ENCODE measurements around the gene MVP. TPM values are rescaled to one million over a fixed set of nuclear protein-coding genes. Genes with fewer than 3 reads are reported as not detected.

MVP gene
- total RNA-seq, 1 donor from 2014 or later, result 2.4 TPM

DNA sequence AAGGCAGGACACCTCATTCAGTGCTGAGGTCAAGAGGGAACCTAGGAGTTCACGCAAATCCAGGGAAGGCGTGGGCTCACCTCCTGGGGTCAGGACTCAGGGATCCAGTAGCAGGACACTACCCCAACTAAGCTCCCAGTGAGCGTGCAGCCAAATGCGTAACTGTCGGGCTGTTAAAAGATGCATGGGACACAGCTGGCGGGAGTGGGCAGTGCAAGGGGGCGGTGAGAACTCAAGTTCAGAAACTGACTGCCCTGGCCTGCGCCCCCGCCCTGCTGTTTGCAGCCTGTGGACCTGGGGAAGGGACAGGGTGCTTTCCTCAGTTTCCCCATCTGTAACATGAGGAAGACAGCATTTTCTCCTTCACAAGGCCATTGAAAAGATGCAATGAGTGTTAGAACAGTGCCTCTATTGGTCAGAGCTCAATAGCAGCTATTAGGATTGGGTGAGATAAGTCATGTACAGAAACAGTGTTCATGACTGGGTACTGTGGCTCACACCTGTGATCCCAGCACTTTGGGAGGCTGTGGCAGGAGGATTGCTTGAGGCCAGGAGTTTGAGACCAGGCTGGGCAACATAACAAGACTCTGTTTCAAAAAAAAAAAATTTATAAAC, 22.6 kb downstream of the MVP start:
- no peaks in the 10 kb centered on the region for H3K9me3 ChIP-seq (ENCODE audit: low read depth)
- no peak overlapping the region for H3K27ac Mint-ChIP-seq
- H3K27ac ChIP-seq, result no peak overlapping the region
- TF ChIP-seq EZH2 (IDR thresholded peaks at IDR 0.05), result no peak
- TF ChIP-seq, protein P1, sequence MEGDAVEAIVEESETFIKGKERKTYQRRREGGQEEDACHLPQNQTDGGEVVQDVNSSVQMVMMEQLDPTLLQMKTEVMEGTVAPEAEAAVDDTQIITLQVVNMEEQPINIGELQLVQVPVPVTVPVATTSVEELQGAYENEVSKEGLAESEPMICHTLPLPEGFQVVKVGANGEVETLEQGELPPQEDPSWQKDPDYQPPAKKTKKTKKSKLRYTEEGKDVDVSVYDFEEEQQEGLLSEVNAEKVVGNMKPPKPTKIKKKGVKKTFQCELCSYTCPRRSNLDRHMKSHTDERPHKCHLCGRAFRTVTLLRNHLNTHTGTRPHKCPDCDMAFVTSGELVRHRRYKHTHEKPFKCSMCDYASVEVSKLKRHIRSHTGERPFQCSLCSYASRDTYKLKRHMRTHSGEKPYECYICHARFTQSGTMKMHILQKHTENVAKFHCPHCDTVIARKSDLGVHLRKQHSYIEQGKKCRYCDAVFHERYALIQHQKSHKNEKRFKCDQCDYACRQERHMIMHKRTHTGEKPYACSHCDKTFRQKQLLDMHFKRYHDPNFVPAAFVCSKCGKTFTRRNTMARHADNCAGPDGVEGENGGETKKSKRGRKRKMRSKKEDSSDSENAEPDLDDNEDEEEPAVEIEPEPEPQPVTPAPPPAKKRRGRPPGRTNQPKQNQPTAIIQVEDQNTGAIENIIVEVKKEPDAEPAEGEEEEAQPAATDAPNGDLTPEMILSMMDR (IDR thresholded peaks at IDR 0.05), result no peak
- no peaks in the 10 kb centered on the region for H3K36me3 Mint-ChIP-seq
- no peaks in the 10 kb centered on the region for H3K9me3 Mint-ChIP-seq
- no peaks in the 10 kb centered on the region for H3F3A ChIP-seq (ENCODE audit: low read depth)
- peaks cover 8% of the 10 kb centered on the region for H3K27me3 Mint-ChIP-seq (ENCODE audit: insufficient read depth, low read depth)
- no peaks in the 10 kb centered on the region for H3K36me3 ChIP-seq
- no peaks in the 10 kb centered on the region for H3K4me1 Mint-ChIP-seq
- H3K27me3 ChIP-seq, result no peaks in the 10 kb centered on the region
- no peaks in the 10 kb centered on the region for H4K20me1 ChIP-seq (ENCODE audit: low read depth)
- H3K9ac ChIP-seq, result no peak overlapping the region
- H3K4me3 Mint-ChIP-seq, result no peak overlapping the region
- DNase-seq (ENCODE audit: low spot score), result no peak
- H2AFZ ChIP-seq (replicated peaks), result no peak overlapping the region
- H3K4me3 ChIP-seq, result no peak overlapping the region
- H3K79me2 ChIP-seq (ENCODE audit: low read depth), result no peaks in the 10 kb centered on the region
- no peak overlapping the region for H3K4me2 ChIP-seq
- H3K4me1 ChIP-seq, result no peaks in the 10 kb centered on the region

DNA sequence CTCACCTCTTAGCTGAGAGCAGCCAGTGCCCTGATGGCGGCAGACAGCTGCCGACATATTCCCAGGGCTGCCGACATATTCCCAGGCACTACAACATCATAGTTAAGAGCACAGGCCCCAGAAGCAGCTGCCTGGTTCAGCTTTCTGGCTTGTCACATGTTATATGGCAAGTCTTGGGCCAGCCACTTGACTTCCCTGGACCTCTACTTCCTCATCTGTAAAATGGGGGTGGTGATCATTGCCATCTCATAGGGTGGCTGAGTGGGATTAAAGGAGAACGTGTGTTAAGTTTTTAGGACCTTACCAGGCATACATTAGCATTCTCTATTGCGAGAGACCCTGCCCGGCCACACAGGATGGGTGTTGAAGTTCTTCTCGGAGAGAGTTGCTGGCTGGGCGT, 23.7 kb downstream of the MVP start:
- Mint-ChIP-seq H3K27ac (no peak overlapping the region), H3K4me1 (no peaks in the 10 kb centered on the region), H3K4me3 (no peak overlapping the region), H3K36me3 (no peaks in the 10 kb centered on the region), H3K27me3 (ENCODE audit: insufficient read depth, low read depth) (peaks cover 6% of the 10 kb centered on the region), H3K9me3 (no peaks in the 10 kb centered on the region)
- H3K9ac ChIP-seq, result no peak overlapping the region
- no peaks in the 10 kb centered on the region for H3K36me3 ChIP-seq
- no peak overlapping the region for H3K4me3 ChIP-seq
- H4K20me1 ChIP-seq (ENCODE audit: low read depth), result no peaks in the 10 kb centered on the region
- no peak overlapping the region for H3K4me2 ChIP-seq
- H3K4me1 ChIP-seq, result no peaks in the 10 kb centered on the region
- no peaks in the 10 kb centered on the region for H3K27me3 ChIP-seq
- TF ChIP-seq EZH2 (IDR thresholded peaks at IDR 0.05) (no peak), EZH2phosphoT487 (IDR thresholded peaks at IDR 0.05) (no peak)
- TF ChIP-seq, protein P1 (IDR thresholded peaks at IDR 0.05), result no peak
- H2AFZ ChIP-seq (replicated peaks), result no peak overlapping the region
- no peaks in the 10 kb centered on the region for H3K9me3 ChIP-seq (ENCODE audit: low read depth)
- no peak for DNase-seq (ENCODE audit: low spot score)
- no peaks in the 10 kb centered on the region for H3F3A ChIP-seq (ENCODE audit: low read depth)
- H3K79me2 ChIP-seq (ENCODE audit: low read depth), result no peaks in the 10 kb centered on the region
- H3K27ac ChIP-seq, result no peak overlapping the region

DNA sequence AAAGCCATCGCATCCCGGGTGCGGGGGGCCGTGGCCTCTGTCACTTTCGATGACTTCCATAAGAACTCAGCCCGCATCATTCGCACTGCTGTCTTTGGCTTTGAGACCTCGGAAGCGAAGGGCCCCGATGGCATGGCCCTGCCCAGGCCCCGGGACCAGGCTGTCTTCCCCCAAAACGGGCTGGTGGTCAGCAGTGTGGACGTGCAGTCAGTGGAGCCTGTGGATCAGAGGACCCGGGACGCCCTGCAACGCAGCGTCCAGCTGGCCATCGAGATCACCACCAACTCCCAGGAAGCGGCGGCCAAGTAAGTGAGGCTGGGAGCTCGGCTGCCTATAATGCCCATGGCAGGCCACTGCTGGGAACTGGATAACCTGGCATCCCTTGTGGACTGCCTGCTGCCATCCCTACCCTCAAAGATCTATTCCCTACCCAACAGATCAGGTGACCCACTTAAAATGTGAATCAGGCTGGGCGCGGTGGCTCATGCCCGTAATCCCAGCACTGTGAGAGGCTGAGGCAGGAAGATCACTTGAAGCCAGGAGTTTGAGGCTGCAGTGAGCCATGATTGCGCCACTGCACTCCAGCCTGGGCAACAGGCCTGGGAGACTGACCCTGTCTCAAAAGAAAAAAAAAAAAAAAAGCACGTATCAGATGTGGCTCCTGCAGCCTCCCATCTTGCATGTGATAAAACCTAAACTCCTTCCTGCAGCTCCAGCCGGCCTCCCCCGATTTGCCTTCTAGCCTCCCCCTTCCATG, 24.5 kb downstream of the MVP start:
- Mint-ChIP-seq H3K4me1 (peaks cover 6% of the 10 kb centered on the region), H3K36me3 (no peaks in the 10 kb centered on the region), H3K9me3 (no peaks in the 10 kb centered on the region), H3K27ac (no peak overlapping the region), H3K27me3 (ENCODE audit: insufficient read depth, low read depth) (peaks cover 6% of the 10 kb centered on the region), H3K4me3 (no peak overlapping the region)
- TF ChIP-seq EZH2 (IDR thresholded peaks at IDR 0.05), result no peak
- TF ChIP-seq, protein P1 (IDR thresholded peaks at IDR 0.05), result no peak
- no peak for TF ChIP-seq EZH2phosphoT487 (IDR thresholded peaks at IDR 0.05)
- no peaks in the 10 kb centered on the region for H4K20me1 ChIP-seq (ENCODE audit: low read depth)
- H3K27ac ChIP-seq, result no peak overlapping the region
- H3K9ac ChIP-seq, result no peak overlapping the region
- H3K4me1 ChIP-seq, result no peaks in the 10 kb centered on the region
- H3K27me3 ChIP-seq, result no peaks in the 10 kb centered on the region
- no peaks in the 10 kb centered on the region for H3K36me3 ChIP-seq
- no peak overlapping the region for H3K4me2 ChIP-seq
- no peak for DNase-seq (ENCODE audit: low spot score)
- no peaks in the 10 kb centered on the region for H3K79me2 ChIP-seq (ENCODE audit: low read depth)
- no peaks in the 10 kb centered on the region for H3K9me3 ChIP-seq (ENCODE audit: low read depth)
- no peak overlapping the region for H2AFZ ChIP-seq (replicated peaks)
- H3K4me3 ChIP-seq, result no peak overlapping the region
- H3F3A ChIP-seq (ENCODE audit: low read depth), result no peaks in the 10 kb centered on the region
